Measurements from ENCODE around the gene PTPRA. TPM values are rescaled to one million over a fixed set of nuclear protein-coding genes. Genes with fewer than 3 reads are reported as not detected.

PTPRA gene
- polyA plus RNA-seq, 4 donors = 7.4 to 48.1 (median 18.2) TPM

DNA sequence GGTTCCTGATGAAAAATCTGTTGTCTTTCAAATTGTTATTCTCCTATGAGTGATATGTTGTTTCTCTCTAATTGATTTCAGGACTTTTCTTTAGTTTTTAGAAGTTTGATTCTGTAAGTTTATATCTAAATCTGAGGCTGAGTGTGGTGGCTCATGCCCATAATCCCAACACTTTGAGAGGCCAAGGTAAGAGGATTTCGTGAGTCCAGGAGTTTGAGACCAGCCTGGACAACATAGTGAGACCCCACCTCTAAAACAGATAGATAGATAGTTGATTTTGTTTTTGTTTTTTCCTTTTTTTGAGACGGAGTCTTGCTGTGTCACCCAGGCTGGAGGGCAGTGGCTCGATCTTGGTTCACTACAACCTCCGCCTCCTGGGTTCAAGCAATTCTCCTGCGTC is 64.6 kb downstream of the PTPRA start:
- no peaks in the 10 kb centered on the region for H3K27me3 ChIP-seq (ENCODE audit: control insufficient read depth in 3 of 3, insufficient read depth in 3 of 3, low read length in 3 of 3)
- H3K4me3 ChIP-seq (ENCODE audit: low read depth in 1 of 3, low read length in 3 of 3) = no peak overlapping the region
- FAIRE-seq (no peak), DNase-seq (no peak)
- peaks cover 0 to 2% (median 0%) of the 10 kb centered on the region in 3 donors for H3K36me3 ChIP-seq (ENCODE audit: control insufficient read depth in 3 of 3, insufficient read depth in 2 of 3, low read depth in 1 of 3, low read length in 3 of 3)
- H3K27ac ChIP-seq (ENCODE audit: low read depth in 1 of 3, low read length in 2 of 3) = no peak overlapping the region
- WGBS, 3 donors = 80 to 94% (median 87%) methylated on average over 5 of the region's 5 CpGs
- H3K9me3 ChIP-seq (ENCODE audit: control insufficient read depth in 2 of 2, insufficient read depth in 1 of 2, low read depth in 1 of 2, low read length in 1 of 2) = no peaks in the 10 kb centered on the region
- H3K4me1 ChIP-seq (ENCODE audit: control insufficient read depth in 3 of 3, insufficient read depth in 2 of 3, low read depth in 1 of 3, low read length in 2 of 3) = no peaks in the 10 kb centered on the region

GRCh38 chr20:2942439-2942838 is 69.2 kb downstream of the PTPRA start:
- no peak for FAIRE-seq
- H3K4me1 ChIP-seq (ENCODE audit: control insufficient read depth in 3 of 3, insufficient read depth in 2 of 3, low read depth in 1 of 3, low read length in 2 of 3) = peaks cover 0 to 7% (median 4%) of the 10 kb centered on the region in 3 donors
- H3K36me3 ChIP-seq (ENCODE audit: control insufficient read depth in 3 of 3, insufficient read depth in 2 of 3, low read depth in 1 of 3, low read length in 3 of 3) = no peaks in the 10 kb centered on the region
- no peak overlapping the region for H3K4me3 ChIP-seq (ENCODE audit: low read depth in 1 of 3, low read length in 3 of 3)
- no peaks in the 10 kb centered on the region for H3K9me3 ChIP-seq (ENCODE audit: control insufficient read depth in 2 of 2, insufficient read depth in 1 of 2, low read depth in 1 of 2, low read length in 1 of 2)
- no peak for DNase-seq
- H3K27me3 ChIP-seq (ENCODE audit: control insufficient read depth in 3 of 3, insufficient read depth in 3 of 3, low read length in 3 of 3) = no peaks in the 10 kb centered on the region
- no peak overlapping the region for H3K27ac ChIP-seq (ENCODE audit: low read depth in 1 of 3, low read length in 2 of 3)

DNA sequence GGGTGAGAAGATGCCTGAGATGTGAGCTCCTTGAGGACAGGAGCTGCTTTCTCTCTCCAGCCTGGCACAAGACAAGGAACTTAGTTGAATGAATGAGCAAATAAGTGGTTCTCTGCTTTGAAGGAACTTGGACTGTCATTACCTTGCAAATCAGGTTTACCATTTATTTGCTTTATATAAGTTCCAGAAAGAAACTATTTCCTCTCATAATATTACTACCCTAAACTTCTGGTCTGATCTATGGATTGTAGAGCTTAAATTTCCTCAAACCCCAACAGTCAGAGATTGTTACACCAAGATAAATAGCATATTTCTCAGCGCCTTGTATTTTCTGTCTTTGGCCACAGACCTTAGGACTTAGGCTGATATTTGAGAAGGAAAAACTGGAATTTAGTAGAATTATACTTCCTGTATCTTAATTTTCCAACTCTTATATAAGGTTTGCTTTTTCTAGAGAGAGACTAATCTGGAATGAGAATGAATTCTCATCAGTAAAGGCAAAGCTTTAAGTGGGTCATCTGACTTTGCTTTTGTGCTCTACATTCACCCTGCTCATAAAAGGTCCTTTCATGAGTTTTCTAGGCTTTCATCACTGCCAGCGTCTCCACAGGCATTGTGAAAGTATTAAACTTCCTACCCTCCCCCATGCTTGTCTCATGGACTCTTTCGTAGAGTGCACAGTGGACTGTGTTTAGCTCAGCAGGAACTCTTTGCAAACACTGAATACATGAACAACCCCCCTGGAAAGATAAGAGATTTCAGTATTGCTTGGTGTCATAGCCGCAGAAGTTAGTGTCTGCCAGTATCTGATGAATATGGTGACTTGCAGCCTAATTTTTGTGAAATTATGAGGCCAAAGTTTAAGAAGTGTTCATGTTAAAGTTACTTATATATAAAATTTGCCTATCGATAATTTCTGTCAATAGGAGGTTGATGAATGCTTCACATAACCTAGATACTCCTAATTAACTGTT is 74.0 kb downstream of the PTPRA start:
- no peak for FAIRE-seq
- no peaks in the 10 kb centered on the region for H3K27me3 ChIP-seq (ENCODE audit: control insufficient read depth in 3 of 3, insufficient read depth in 3 of 3, low read length in 3 of 3)
- no peak overlapping the region for H3K4me3 ChIP-seq (ENCODE audit: low read depth in 1 of 3, low read length in 3 of 3)
- peaks cover 0 to 2% of the 10 kb centered on the region in 2 donors for H3K9me3 ChIP-seq (ENCODE audit: control insufficient read depth in 2 of 2, insufficient read depth in 1 of 2, low read depth in 1 of 2, low read length in 1 of 2)
- peaks cover 0 to 11% (median 0%) of the 10 kb centered on the region in 3 donors for H3K36me3 ChIP-seq (ENCODE audit: control insufficient read depth in 3 of 3, insufficient read depth in 2 of 3, low read depth in 1 of 3, low read length in 3 of 3)
- H3K4me1 ChIP-seq (ENCODE audit: control insufficient read depth in 3 of 3, insufficient read depth in 2 of 3, low read depth in 1 of 3, low read length in 2 of 3) = peaks cover 0 to 7% (median 4%) of the 10 kb centered on the region in 3 donors
- H3K27ac ChIP-seq (ENCODE audit: low read depth in 1 of 3, low read length in 2 of 3) = peak overlapping the region in 1 of 3 donors; percentile 82
- peak; percentile 53 to 89 for DNase-seq
- 28 to 50% (median 36%) methylated on average over 5 of the region's 5 CpGs for WGBS, 3 donors

- no peak for FAIRE-seq
These were observed 75.7 kb downstream of the PTPRA start for GRCh38 chr20:2948968-2949367.

GRCh38 chr20:2952766-2953165 is 79.5 kb downstream of the PTPRA start:
- no peak for FAIRE-seq
- H3K4me1 ChIP-seq (ENCODE audit: control insufficient read depth in 3 of 3, insufficient read depth in 2 of 3, low read depth in 1 of 3, low read length in 2 of 3) = no peaks in the 10 kb centered on the region
- H3K27ac ChIP-seq (ENCODE audit: low read depth in 1 of 3, low read length in 2 of 3) = no peak overlapping the region
- WGBS, 3 donors = 83 to 97% (median 85%) methylated on average over 1 of the region's 1 CpG
- H3K27me3 ChIP-seq (ENCODE audit: control insufficient read depth in 3 of 3, insufficient read depth in 3 of 3, low read length in 3 of 3) = no peaks in the 10 kb centered on the region
- no peak overlapping the region for H3K4me3 ChIP-seq (ENCODE audit: low read depth in 1 of 3, low read length in 3 of 3)
- H3K9me3 ChIP-seq (ENCODE audit: control insufficient read depth in 2 of 2, insufficient read depth in 1 of 2, low read depth in 1 of 2, low read length in 1 of 2) = peaks cover 0 to 2% of the 10 kb centered on the region in 2 donors
- DNase-seq = no peak
- H3K36me3 ChIP-seq (ENCODE audit: control insufficient read depth in 3 of 3, insufficient read depth in 2 of 3, low read depth in 1 of 3, low read length in 3 of 3) = peaks cover 0 to 11% (median 0%) of the 10 kb centered on the region in 3 donors

More at GRCh38 chr20:2948968-2949367, 75.7 kb downstream of the PTPRA start:
- peaks cover 0 to 7% (median 4%) of the 10 kb centered on the region in 3 donors for H3K4me1 ChIP-seq (ENCODE audit: control insufficient read depth in 3 of 3, insufficient read depth in 2 of 3, low read depth in 1 of 3, low read length in 2 of 3)
- H3K36me3 ChIP-seq (ENCODE audit: control insufficient read depth in 3 of 3, insufficient read depth in 2 of 3, low read depth in 1 of 3, low read length in 3 of 3) = peaks cover 0 to 11% (median 0%) of the 10 kb centered on the region in 3 donors
- peaks cover 0 to 2% of the 10 kb centered on the region in 2 donors for H3K9me3 ChIP-seq (ENCODE audit: control insufficient read depth in 2 of 2, insufficient read depth in 1 of 2, low read depth in 1 of 2, low read length in 1 of 2)
- H3K27ac ChIP-seq (ENCODE audit: low read depth in 1 of 3, low read length in 2 of 3) = no peak overlapping the region
- H3K27me3 ChIP-seq (ENCODE audit: control insufficient read depth in 3 of 3, insufficient read depth in 3 of 3, low read length in 3 of 3) = no peaks in the 10 kb centered on the region
- no peak overlapping the region for H3K4me3 ChIP-seq (ENCODE audit: low read depth in 1 of 3, low read length in 3 of 3)
- 93 to 100% (median 100%) methylated on average over 1 of the region's 1 CpG for WGBS, 3 donors
- no peak for DNase-seq

DNA sequence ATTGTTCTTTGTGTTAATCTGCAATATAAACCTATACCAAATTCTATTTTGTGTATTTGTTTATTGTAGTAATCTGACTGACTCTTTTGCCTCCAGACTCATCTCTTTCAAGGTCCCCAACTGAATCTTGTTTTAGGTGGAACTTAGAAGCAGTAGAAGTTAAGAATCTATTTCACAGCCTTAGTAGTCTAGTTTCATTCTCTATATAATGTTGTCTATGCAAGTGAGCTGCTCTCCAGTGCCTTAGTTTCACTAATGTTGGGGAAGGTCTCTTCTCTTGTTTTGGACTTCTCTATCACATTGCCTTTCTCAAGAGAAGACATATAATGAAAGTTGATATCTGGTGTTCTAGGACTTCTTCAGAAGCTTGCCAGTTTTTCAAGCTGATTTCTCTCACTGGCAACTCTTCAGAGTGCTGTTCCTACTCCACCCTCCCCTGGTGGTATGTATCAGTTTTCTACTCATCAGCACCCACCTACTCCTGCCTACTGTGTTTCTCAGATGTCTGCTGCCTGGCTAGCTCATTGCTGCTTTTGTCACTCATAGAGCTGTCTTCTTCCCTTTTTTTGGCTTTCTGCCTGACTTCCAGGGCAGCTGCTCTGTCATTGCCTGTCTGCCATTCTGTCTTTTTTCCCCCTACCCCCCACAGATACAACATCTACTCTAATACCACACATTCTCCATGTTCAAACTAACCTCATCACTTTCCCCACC is 82.1 kb downstream of the PTPRA start:
- Histone ChIP-seq H3K27me3 (ENCODE audit: control insufficient read depth in 3 of 3, insufficient read depth in 3 of 3, low read length in 3 of 3) (no peaks in the 10 kb centered on the region), H3K9me3 (ENCODE audit: control insufficient read depth in 2 of 2, insufficient read depth in 1 of 2, low read depth in 1 of 2, low read length in 1 of 2) (no peaks in the 10 kb centered on the region), H3K4me1 (ENCODE audit: control insufficient read depth in 3 of 3, insufficient read depth in 2 of 3, low read depth in 1 of 3, low read length in 2 of 3) (no peaks in the 10 kb centered on the region), H3K4me3 (ENCODE audit: low read depth in 1 of 3, low read length in 3 of 3) (no peak overlapping the region), H3K36me3 (ENCODE audit: control insufficient read depth in 3 of 3, insufficient read depth in 2 of 3, low read depth in 1 of 3, low read length in 3 of 3) (peaks cover 0 to 14% (median 3%) of the 10 kb centered on the region in 3 donors), H3K27ac (ENCODE audit: low read depth in 1 of 3, low read length in 2 of 3) (no peak overlapping the region)
- FAIRE-seq = no peak
- no peak for DNase-seq

DNA sequence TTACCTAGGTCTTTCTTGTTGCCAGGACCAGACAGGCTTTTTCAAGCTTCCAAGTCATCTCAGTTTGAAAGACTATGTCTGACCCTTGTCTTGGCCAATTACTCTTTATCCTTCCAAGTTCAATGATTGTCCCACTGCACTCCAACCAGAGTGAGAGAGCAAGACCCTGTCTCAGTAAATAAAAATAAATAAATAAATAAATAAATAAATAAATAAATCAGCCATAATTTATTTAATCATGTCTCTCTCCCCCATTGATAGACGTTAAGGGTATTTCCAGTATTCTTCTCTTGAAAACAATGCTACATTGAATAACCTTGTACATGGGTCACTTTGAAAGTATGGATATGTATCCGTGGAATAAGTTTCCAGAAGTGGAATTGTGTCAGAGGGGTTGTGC is 83.2 kb downstream of the PTPRA start:
- H3K27me3 ChIP-seq (ENCODE audit: control insufficient read depth in 3 of 3, insufficient read depth in 3 of 3, low read length in 3 of 3) = no peaks in the 10 kb centered on the region
- no peaks in the 10 kb centered on the region for H3K9me3 ChIP-seq (ENCODE audit: control insufficient read depth in 2 of 2, insufficient read depth in 1 of 2, low read depth in 1 of 2, low read length in 1 of 2)
- 90 to 97% (median 94%) methylated on average over 2 of the region's 2 CpGs for WGBS, 3 donors
- no peak for DNase-seq
- peaks cover 0 to 12% (median 3%) of the 10 kb centered on the region in 3 donors for H3K36me3 ChIP-seq (ENCODE audit: control insufficient read depth in 3 of 3, insufficient read depth in 2 of 3, low read depth in 1 of 3, low read length in 3 of 3)
- H3K27ac ChIP-seq (ENCODE audit: low read depth in 1 of 3, low read length in 2 of 3) = no peak overlapping the region
- FAIRE-seq = no peak
- no peaks in the 10 kb centered on the region for H3K4me1 ChIP-seq (ENCODE audit: control insufficient read depth in 3 of 3, insufficient read depth in 2 of 3, low read depth in 1 of 3, low read length in 2 of 3)
- no peak overlapping the region for H3K4me3 ChIP-seq (ENCODE audit: low read depth in 1 of 3, low read length in 3 of 3)

- peaks cover 0 to 19% (median 4%) of the 10 kb centered on the region in 3 donors for H3K36me3 ChIP-seq (ENCODE audit: control insufficient read depth in 3 of 3, insufficient read depth in 2 of 3, low read depth in 1 of 3, low read length in 3 of 3)
- H3K27ac ChIP-seq (ENCODE audit: low read depth in 1 of 3, low read length in 2 of 3) = no peak overlapping the region
- H3K27me3 ChIP-seq (ENCODE audit: control insufficient read depth in 3 of 3, insufficient read depth in 3 of 3, low read length in 3 of 3) = no peaks in the 10 kb centered on the region
- FAIRE-seq (no peak), DNase-seq (no peak)
- no peaks in the 10 kb centered on the region for H3K4me1 ChIP-seq (ENCODE audit: control insufficient read depth in 3 of 3, insufficient read depth in 2 of 3, low read depth in 1 of 3, low read length in 2 of 3)
- H3K4me3 ChIP-seq (ENCODE audit: low read depth in 1 of 3, low read length in 3 of 3) = no peak overlapping the region
- WGBS, 3 donors = 89 to 94% (median 91%) methylated on average over 3 of the region's 3 CpGs
- no peaks in the 10 kb centered on the region for H3K9me3 ChIP-seq (ENCODE audit: control insufficient read depth in 2 of 2, insufficient read depth in 1 of 2, low read depth in 1 of 2, low read length in 1 of 2)
These were observed 94.6 kb downstream of the PTPRA start for GRCh38 chr20:2967841-2968240.

All from small intestine (tissue), 7 donors.